Measurements from ENCODE around the gene PTPRR.

The PTPRR gene

GRCh38 chr12:70806827-70807226, 113.7 kb downstream of the PTPRR start:
- Histone ChIP-seq H3K27ac (ENCODE audit: low read length) (no peak overlapping the region), H3K27me3 (ENCODE audit: control insufficient read depth, insufficient read depth, low read length) (no peaks in the 10 kb centered on the region), H3K4me3 (ENCODE audit: low read length) (no peak overlapping the region), H3K4me1 (ENCODE audit: control insufficient read depth, insufficient read depth, low read length) (no peaks in the 10 kb centered on the region; the same call in 1 of the 2 replicates), H3K36me3 (ENCODE audit: control insufficient read depth, insufficient read depth, low read length) (no peaks in the 10 kb centered on the region), H3K9me3 (ENCODE audit: control insufficient read depth, insufficient read depth, low read length) (no peaks in the 10 kb centered on the region)
- no peak for DNase-seq (ENCODE audit: low read depth, low spot score)
- no CpG with 5 or more reads among the region's 1 CpG for WGBS (ENCODE audit: insufficient coverage, insufficient read length)

- Histone ChIP-seq H3K27ac (ENCODE audit: low read length) (no peak overlapping the region), H3K4me1 (ENCODE audit: control insufficient read depth, insufficient read depth, low read length) (no peaks in the 10 kb centered on the region; the same call in 1 of the 2 replicates), H3K27me3 (ENCODE audit: control insufficient read depth, insufficient read depth, low read length) (no peaks in the 10 kb centered on the region), H3K4me3 (ENCODE audit: low read length) (no peak overlapping the region), H3K9me3 (ENCODE audit: control insufficient read depth, insufficient read depth, low read length) (no peaks in the 10 kb centered on the region), H3K36me3 (ENCODE audit: control insufficient read depth, insufficient read depth, low read length) (no peaks in the 10 kb centered on the region)
- WGBS (ENCODE audit: insufficient coverage, insufficient read length), result no CpG with 5 or more reads among the region's 1 CpG
- DNase-seq (ENCODE audit: low read depth, low spot score), result no peak
These were observed 114.5 kb downstream of the PTPRR start for GRCh38 chr12:70806043-70806442.

- no peaks in the 10 kb centered on the region for H3K36me3 ChIP-seq (ENCODE audit: control insufficient read depth, insufficient read depth, low read length)
- 100% methylated on average over 1 of the region's 2 CpGs for WGBS (ENCODE audit: insufficient coverage, insufficient read length)
- H3K27ac ChIP-seq (ENCODE audit: low read length), result no peak overlapping the region
- no peak overlapping the region for H3K4me3 ChIP-seq (ENCODE audit: low read length)
- DNase-seq (ENCODE audit: low read depth, low spot score), result no peak
- H3K4me1 ChIP-seq (ENCODE audit: control insufficient read depth, insufficient read depth, low read length), result no peaks in the 10 kb centered on the region
- no peaks in the 10 kb centered on the region for H3K9me3 ChIP-seq (ENCODE audit: control insufficient read depth, insufficient read depth, low read length)
- H3K27me3 ChIP-seq (ENCODE audit: control insufficient read depth, insufficient read depth, low read length), result no peaks in the 10 kb centered on the region
These were observed 122.3 kb downstream of the PTPRR start for GRCh38 chr12:70798016-70798783.

DNA sequence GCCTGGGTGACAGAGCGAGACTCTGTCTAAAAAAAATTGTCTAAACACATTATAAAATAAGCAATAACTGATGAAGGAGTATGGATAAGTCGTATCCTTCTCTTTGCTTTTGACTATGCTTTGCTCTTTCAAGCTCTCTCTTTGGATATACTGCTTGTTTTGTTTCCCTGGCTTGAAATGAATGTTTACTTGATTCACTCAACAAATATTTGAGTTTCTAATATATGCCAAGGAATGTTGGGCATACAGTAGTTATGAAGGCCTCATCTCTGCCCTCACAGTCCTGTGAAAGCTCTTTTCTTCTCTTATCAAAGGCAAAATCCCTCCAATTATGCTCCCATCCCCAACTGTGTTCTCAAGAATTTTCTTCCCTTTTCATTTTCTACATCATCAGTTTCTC, 123.5 kb downstream of the PTPRR start:
- no peak overlapping the region for H3K4me3 ChIP-seq (ENCODE audit: low read length)
- H3K27me3 ChIP-seq (ENCODE audit: control insufficient read depth, insufficient read depth, low read length), result no peaks in the 10 kb centered on the region
- no peak overlapping the region for H3K27ac ChIP-seq (ENCODE audit: low read length)
- DNase-seq (ENCODE audit: low read depth, low spot score), result no peak
- H3K36me3 ChIP-seq (ENCODE audit: control insufficient read depth, insufficient read depth, low read length), result no peaks in the 10 kb centered on the region
- WGBS (ENCODE audit: insufficient coverage, insufficient read length), result no CpG with 5 or more reads among the region's 2 CpGs
- H3K9me3 ChIP-seq (ENCODE audit: control insufficient read depth, insufficient read depth, low read length), result no peaks in the 10 kb centered on the region
- H3K4me1 ChIP-seq (ENCODE audit: control insufficient read depth, insufficient read depth, low read length), result no peaks in the 10 kb centered on the region

DNA sequence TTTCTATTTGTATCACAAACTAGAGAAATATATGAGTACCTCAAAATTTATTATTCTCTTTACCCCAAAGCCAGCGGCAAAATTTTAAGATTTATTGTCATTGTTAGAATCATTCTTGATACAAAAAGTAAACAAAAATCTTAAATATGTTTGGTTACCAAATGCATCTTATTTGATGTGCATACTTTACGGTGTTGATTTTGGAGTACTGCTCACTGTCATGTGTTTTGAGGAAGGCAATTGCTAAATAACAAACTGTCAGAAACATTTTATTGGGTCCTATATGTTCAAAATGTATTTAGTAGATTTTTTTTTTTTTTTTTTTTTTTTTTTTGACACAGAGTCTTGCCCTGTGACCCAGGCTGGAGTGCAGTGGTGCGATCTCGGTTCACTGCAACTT, 124.9 kb downstream of the PTPRR start:
- H3K27me3 ChIP-seq (ENCODE audit: control insufficient read depth, insufficient read depth, low read length), result no peaks in the 10 kb centered on the region
- no CpG with 5 or more reads among the region's 4 CpGs for WGBS (ENCODE audit: insufficient coverage, insufficient read length)
- no peak for DNase-seq (ENCODE audit: low read depth, low spot score)
- no peaks in the 10 kb centered on the region for H3K36me3 ChIP-seq (ENCODE audit: control insufficient read depth, insufficient read depth, low read length)
- H3K4me1 ChIP-seq (ENCODE audit: control insufficient read depth, insufficient read depth, low read length), result no peaks in the 10 kb centered on the region
- no peaks in the 10 kb centered on the region for H3K9me3 ChIP-seq (ENCODE audit: control insufficient read depth, insufficient read depth, low read length)
- H3K27ac ChIP-seq (ENCODE audit: low read length), result no peak overlapping the region
- H3K4me3 ChIP-seq (ENCODE audit: low read length), result no peak overlapping the region

GRCh38 chr12:70794131-70794530, 126.4 kb downstream of the PTPRR start:
- no peak overlapping the region for H3K4me3 ChIP-seq (ENCODE audit: low read length)
- no peaks in the 10 kb centered on the region for H3K36me3 ChIP-seq (ENCODE audit: control insufficient read depth, insufficient read depth, low read length)
- no peaks in the 10 kb centered on the region for H3K9me3 ChIP-seq (ENCODE audit: control insufficient read depth, insufficient read depth, low read length)
- H3K27me3 ChIP-seq (ENCODE audit: control insufficient read depth, insufficient read depth, low read length), result no peaks in the 10 kb centered on the region
- H3K4me1 ChIP-seq (ENCODE audit: control insufficient read depth, insufficient read depth, low read length), result no peaks in the 10 kb centered on the region
- DNase-seq (ENCODE audit: low read depth, low spot score), result no peak
- no peak overlapping the region for H3K27ac ChIP-seq (ENCODE audit: low read length)

GRCh38 chr12:70788774-70789173, 131.8 kb downstream of the PTPRR start:
- no peak for DNase-seq (ENCODE audit: low read depth, low spot score)
- Histone ChIP-seq H3K9me3 (ENCODE audit: control insufficient read depth, insufficient read depth, low read length) (no peaks in the 10 kb centered on the region), H3K4me1 (ENCODE audit: control insufficient read depth, insufficient read depth, low read length) (peaks cover 2% of the 10 kb centered on the region; the same call in 1 of the 2 replicates), H3K4me3 (ENCODE audit: low read length) (no peak overlapping the region), H3K27me3 (ENCODE audit: control insufficient read depth, insufficient read depth, low read length) (no peaks in the 10 kb centered on the region), H3K36me3 (ENCODE audit: control insufficient read depth, insufficient read depth, low read length) (no peaks in the 10 kb centered on the region), H3K27ac (ENCODE audit: low read length) (no peak overlapping the region)
- no CpG with 5 or more reads among the region's 5 CpGs for WGBS (ENCODE audit: insufficient coverage, insufficient read length)

DNA sequence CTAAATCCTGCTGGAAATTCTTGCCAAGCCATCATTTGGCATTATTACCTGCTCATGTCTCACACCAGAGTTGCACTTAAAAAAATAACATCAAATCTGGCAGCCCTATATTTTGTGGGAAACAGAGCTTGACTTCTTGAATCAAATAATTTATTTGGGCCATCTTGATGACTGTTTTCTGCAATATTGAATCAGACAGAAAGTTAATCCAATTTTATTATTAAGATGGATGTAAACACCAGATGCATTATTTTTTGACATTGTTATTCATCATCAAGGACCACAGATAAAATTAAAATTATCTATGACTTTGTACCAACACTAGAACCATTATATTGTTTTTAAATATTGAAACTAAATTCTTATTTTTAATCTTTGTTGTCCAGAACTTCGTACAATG, 132.9 kb downstream of the PTPRR start:
- Histone ChIP-seq H3K4me1 (ENCODE audit: control insufficient read depth, insufficient read depth, low read length) (peaks cover 2% of the 10 kb centered on the region; the same call in 1 of the 2 replicates), H3K27ac (ENCODE audit: low read length) (no peak overlapping the region), H3K36me3 (ENCODE audit: control insufficient read depth, insufficient read depth, low read length) (no peaks in the 10 kb centered on the region), H3K4me3 (ENCODE audit: low read length) (no peak overlapping the region), H3K27me3 (ENCODE audit: control insufficient read depth, insufficient read depth, low read length) (no peaks in the 10 kb centered on the region), H3K9me3 (ENCODE audit: control insufficient read depth, insufficient read depth, low read length) (no peaks in the 10 kb centered on the region)
- no peak for DNase-seq (ENCODE audit: low read depth, low spot score)
- no CpG with 5 or more reads among the region's 1 CpG for WGBS (ENCODE audit: insufficient coverage, insufficient read length)

DNA sequence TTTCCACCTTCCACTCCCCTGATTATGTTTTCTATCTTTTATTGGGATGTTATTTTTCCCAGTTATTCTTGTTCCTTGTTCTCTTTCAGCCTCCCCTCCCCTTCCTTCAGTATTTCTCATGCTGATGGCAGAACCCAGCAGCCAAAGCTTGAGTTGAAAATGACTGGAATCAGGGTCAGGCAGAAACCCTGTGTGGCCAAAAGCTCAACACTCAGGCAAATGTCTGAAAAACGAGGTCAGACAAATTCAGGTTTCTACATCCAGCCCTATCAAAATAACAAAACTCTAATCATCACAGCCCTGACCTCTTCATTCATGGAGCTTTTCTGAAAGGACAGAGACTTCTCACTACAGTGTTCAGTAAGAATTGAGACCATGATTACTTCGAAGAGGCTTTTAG, 134.6 kb downstream of the PTPRR start:
- no peaks in the 10 kb centered on the region for H3K36me3 ChIP-seq (ENCODE audit: control insufficient read depth, insufficient read depth, low read length)
- H3K4me1 ChIP-seq (ENCODE audit: control insufficient read depth, insufficient read depth, low read length), result peaks cover 2% of the 10 kb centered on the region; the same call in 1 of the 2 replicates
- H3K27me3 ChIP-seq (ENCODE audit: control insufficient read depth, insufficient read depth, low read length), result no peaks in the 10 kb centered on the region
- no peak overlapping the region for H3K4me3 ChIP-seq (ENCODE audit: low read length)
- no peak for DNase-seq (ENCODE audit: low read depth, low spot score)
- WGBS (ENCODE audit: insufficient coverage, insufficient read length), result no CpG with 5 or more reads among the region's 2 CpGs
- no peak overlapping the region for H3K27ac ChIP-seq (ENCODE audit: low read length)
- H3K9me3 ChIP-seq (ENCODE audit: control insufficient read depth, insufficient read depth, low read length), result no peaks in the 10 kb centered on the region

DNA sequence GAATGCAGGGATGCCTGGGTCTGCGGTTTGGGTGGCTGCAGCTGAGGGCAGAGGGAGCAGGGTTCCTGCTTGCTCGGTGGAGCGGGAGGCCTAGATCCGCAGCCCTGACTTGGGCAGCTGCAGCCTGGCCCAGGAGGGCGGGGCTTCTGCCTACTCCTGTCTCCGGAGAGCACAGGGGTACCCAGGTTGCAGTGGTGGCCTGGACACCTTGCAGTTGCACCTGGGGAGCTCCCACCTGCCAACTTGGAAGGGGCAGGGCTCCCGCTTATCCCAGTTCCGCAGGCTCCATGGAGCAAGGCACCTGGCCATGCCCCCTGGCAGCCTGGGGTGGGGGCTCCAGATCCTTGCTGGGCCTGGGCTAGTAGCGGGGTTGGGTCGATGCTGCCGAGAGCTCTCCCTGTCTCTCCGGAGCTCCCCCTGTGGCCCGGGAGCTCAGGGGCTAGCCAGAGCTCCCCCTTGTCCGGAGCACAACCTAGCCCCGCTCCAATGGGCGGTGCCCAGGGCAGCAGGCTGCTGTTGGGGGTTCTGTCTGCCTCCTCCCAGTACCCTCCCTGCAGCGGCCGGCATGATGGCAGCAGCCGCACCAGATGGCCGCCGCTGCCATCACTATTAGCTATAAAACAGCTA, 136.4 kb downstream of the PTPRR start:
- no peak for DNase-seq (ENCODE audit: low read depth, low spot score)
- H3K4me1 ChIP-seq (ENCODE audit: control insufficient read depth, insufficient read depth, low read length), result peaks cover 2% of the 10 kb centered on the region; the same call in 1 of the 2 replicates
- H3K36me3 ChIP-seq (ENCODE audit: control insufficient read depth, insufficient read depth, low read length), result no peaks in the 10 kb centered on the region
- H3K27ac ChIP-seq (ENCODE audit: low read length), result no peak overlapping the region
- H3K9me3 ChIP-seq (ENCODE audit: control insufficient read depth, insufficient read depth, low read length), result no peaks in the 10 kb centered on the region
- H3K27me3 ChIP-seq (ENCODE audit: control insufficient read depth, insufficient read depth, low read length), result no peaks in the 10 kb centered on the region
- H3K4me3 ChIP-seq (ENCODE audit: low read length), result no peak overlapping the region
- no CpG with 5 or more reads among the region's 21 CpGs for whole genome bisulfite sequencing (ENCODE audit: insufficient coverage, insufficient read length)

- WGBS (ENCODE audit: insufficient coverage, insufficient read length), result no CpG with 5 or more reads among the region's 2 CpGs
- H3K27ac ChIP-seq (ENCODE audit: low read length), result no peak overlapping the region
- H3K9me3 ChIP-seq (ENCODE audit: control insufficient read depth, insufficient read depth, low read length), result no peaks in the 10 kb centered on the region
- no peaks in the 10 kb centered on the region for H3K36me3 ChIP-seq (ENCODE audit: control insufficient read depth, insufficient read depth, low read length)
- H3K4me1 ChIP-seq (ENCODE audit: control insufficient read depth, insufficient read depth, low read length), result peaks cover 2% of the 10 kb centered on the region; the same call in 1 of the 2 replicates
- no peak overlapping the region for H3K4me3 ChIP-seq (ENCODE audit: low read length)
- H3K27me3 ChIP-seq (ENCODE audit: control insufficient read depth, insufficient read depth, low read length), result no peaks in the 10 kb centered on the region
- DNase-seq (ENCODE audit: low read depth, low spot score), result no peak
These were observed 137.1 kb downstream of the PTPRR start for GRCh38 chr12:70783455-70783854.

All from iPS DF 6.9 (cell line).